Esophagus muscularis mucosa (tissue), 4 donors: ENCODE results near the gene DLK1. TPM values are rescaled to one million over a fixed set of nuclear protein-coding genes. Genes with fewer than 3 reads are reported as not detected.

Experiments used
- DNase-seq: peaks from one replicate; pipeline ENCODE4 v3.0.0-alpha.2; 2017; ENCODE audit errors: extremely low spot score
- H3K27ac ChIP-seq, 4 donors: fragments of 200-600 bp; sonication (generic); replicated peaks in 1 of 4; 1 replicate in 3 of 4; 2 replicates in 1 of 4; pipeline ENCODE4 v1.5.1; 2016 to 2019; ENCODE audit warnings: mild to moderate bottlenecking in 1 of 4
- H3K27me3 ChIP-seq, 4 donors: fragments of 200-600 bp; sonication (generic); one replicate each; pipeline versions ENCODE4 v1.5.1 to v1.6.0; 2016 to 2019
- H3K36me3 ChIP-seq, 4 donors: fragments of 200-600 bp; sonication (generic); one replicate each; pipeline ENCODE4 v1.5.1; 2016 to 2019
- H3K4me1 ChIP-seq, 4 donors: fragments of 200-600 bp; sonication (generic); one replicate each; pipeline ENCODE4 v1.5.1; 2016 to 2019
- H3K4me3 ChIP-seq, 4 donors: fragments of 200-600 bp; sonication (generic); 1 replicate in 2 of 4; 2 replicates in 2 of 4; pipeline ENCODE4 v1.5.1; 2016 to 2019; ENCODE audit warnings: mild to moderate bottlenecking in 4 of 4, moderate library complexity in 1 of 4
- H3K9me3 ChIP-seq, 4 donors: fragments of 200-600 bp; sonication (generic); 1 replicate in 3 of 4; 2 replicates in 1 of 4; pipeline ENCODE4 v1.5.1; 2016 to 2019
- EP300 ChIP-seq: sonication (generic); formaldehyde crosslinking; IDR thresholded peaks from one replicate; pipeline ENCODE4 v1.6.1; 2017; ENCODE audit warnings: antibody characterized with exemption
- POLR2A ChIP-seq: fragments of 450-650 bp; IDR thresholded peaks from one replicate; pipeline ENCODE4 v1.6.1; 2017; ENCODE audit warnings: antibody characterized with exemption, moderate library complexity, mild to moderate bottlenecking, low read depth
- POLR2AphosphoS5 ChIP-seq, 2 donors: sonication (generic); formaldehyde crosslinking; IDR thresholded peaks; one replicate each; pipeline ENCODE4 v1.6.1; 2017; ENCODE audit warnings: antibody characterized with exemption in 2 of 2
- WGBS: methylation state at CpG from one replicate; pipeline ENCODE4 v1.1.5; 2018; 5-methylcytosine and 5-hydroxymethylcytosine counted together
- intact Hi-C: fragments of 100-400 bp; cut with DNase I; formaldehyde crosslinking; loops from one replicate; pipeline ENCODE4 v1.15.1; 2023
- total RNA-seq, 4 donors: library from RNA; depleted of rRNA; stranded (reverse); fragments of >200 nt; gene quantifications; one replicate each; pipeline versions ENCODE4 v1.1.0 to v1.2.1, GENCODE V29; 2016
- TF ChIP-seq, protein P1 (sequence below), 3 experiments: fragments of 200-600 bp in 2 of 3; fragments of 450-650 bp in 1 of 3; sonication (generic) in 2 of 3; IDR thresholded peaks; one replicate each; pipeline ENCODE4 v1.5.1; 2017 to 2019; ENCODE audit warnings: antibody characterized with exemption in 3 of 3, mild to moderate bottlenecking in 2 of 3, moderate library complexity in 1 of 3

DLK1 gene
- total RNA-seq, 4 donors from 2014 or later, result 0.33 TPM; not detected in 3

DNA sequence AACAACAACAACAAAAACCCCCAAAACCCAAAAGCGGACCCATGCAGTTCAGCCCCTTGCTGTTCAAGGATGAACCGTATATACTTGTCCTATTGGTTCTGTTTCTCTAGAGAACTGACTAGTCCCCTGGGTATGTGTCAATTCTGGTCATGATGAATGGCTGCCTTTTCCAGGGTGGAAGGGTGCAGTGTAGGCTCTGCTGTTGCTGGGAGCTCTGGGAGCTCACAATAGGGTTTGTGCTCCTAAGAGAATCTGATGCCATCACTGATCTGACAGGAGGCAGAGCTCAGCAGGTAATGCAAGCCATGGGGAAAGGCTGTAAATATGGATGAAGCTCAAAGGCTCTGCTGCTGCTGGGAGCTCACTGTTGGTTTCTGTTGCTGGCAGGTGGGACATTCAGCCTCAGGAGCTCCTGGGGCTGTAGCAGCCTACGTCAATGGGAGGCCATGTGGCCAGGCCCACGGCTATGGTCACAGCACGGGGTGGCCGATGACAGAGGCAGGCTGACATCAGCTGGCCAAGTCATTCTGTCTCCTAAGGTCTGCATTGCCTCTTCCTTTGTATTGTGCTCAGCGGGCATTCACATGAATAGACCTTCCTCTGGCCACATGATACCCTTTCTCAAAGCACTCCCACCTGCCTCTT is 37.9 kb downstream of the DLK1 start:
- peaks cover 0 to 38% (median 0%) of the 10 kb centered on the region in 4 donors for H3K27me3 ChIP-seq
- H3K9me3 ChIP-seq, result no peaks in the 10 kb centered on the region
- no peak for TF ChIP-seq POLR2AphosphoS5 (IDR thresholded peaks at IDR 0.05)
- no peak for TF ChIP-seq POLR2A
- no peak for TF ChIP-seq EP300
- TF ChIP-seq, protein P1, sequence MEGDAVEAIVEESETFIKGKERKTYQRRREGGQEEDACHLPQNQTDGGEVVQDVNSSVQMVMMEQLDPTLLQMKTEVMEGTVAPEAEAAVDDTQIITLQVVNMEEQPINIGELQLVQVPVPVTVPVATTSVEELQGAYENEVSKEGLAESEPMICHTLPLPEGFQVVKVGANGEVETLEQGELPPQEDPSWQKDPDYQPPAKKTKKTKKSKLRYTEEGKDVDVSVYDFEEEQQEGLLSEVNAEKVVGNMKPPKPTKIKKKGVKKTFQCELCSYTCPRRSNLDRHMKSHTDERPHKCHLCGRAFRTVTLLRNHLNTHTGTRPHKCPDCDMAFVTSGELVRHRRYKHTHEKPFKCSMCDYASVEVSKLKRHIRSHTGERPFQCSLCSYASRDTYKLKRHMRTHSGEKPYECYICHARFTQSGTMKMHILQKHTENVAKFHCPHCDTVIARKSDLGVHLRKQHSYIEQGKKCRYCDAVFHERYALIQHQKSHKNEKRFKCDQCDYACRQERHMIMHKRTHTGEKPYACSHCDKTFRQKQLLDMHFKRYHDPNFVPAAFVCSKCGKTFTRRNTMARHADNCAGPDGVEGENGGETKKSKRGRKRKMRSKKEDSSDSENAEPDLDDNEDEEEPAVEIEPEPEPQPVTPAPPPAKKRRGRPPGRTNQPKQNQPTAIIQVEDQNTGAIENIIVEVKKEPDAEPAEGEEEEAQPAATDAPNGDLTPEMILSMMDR (IDR thresholded peaks at IDR 0.05), result no peak
- H3K36me3 ChIP-seq, result no peaks in the 10 kb centered on the region
- H3K4me1 ChIP-seq, result no peaks in the 10 kb centered on the region
- no peak overlapping the region for H3K27ac ChIP-seq
- no peak for DNase-seq
- WGBS, result 76% methylated on average over 6 of the region's 7 CpGs
- intact Hi-C loops, result no loop called here
- H3K4me3 ChIP-seq, result no peak overlapping the region

DNA sequence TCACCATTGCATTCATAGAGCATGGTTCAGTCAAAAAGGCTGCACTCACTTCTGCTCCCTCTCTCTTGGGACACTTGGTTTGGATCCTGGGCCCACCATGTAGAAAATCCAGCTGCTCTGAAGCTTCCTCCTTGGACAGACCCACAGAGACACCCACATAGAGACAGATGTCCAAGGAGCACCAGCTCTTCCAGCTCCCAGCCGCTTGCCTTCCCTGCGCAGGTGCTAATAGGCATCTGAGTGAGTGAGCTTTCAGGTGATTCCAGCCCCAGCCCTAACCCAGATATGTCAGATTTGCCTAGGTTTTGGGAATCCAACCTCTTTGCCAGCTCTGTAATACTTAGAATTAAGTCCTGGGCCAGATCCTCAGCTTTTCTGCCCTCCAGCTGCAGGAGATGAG is 38.6 kb downstream of the DLK1 start:
- intact Hi-C loops, result no loop called here
- Histone ChIP-seq H3K4me3 (no peak overlapping the region), H3K27ac (no peak overlapping the region), H3K9me3 (peaks cover 0 to under 1% (median 0%) of the 10 kb centered on the region in 4 donors), H3K36me3 (no peaks in the 10 kb centered on the region), H3K4me1 (no peaks in the 10 kb centered on the region), H3K27me3 (peaks cover 0 to 41% (median 0%) of the 10 kb centered on the region in 4 donors)
- TF ChIP-seq EP300, result no peak
- TF ChIP-seq, protein P1 (IDR thresholded peaks at IDR 0.05), result no peak
- TF ChIP-seq POLR2A, result no peak
- TF ChIP-seq POLR2AphosphoS5 (IDR thresholded peaks at IDR 0.05), result no peak
- 94% methylated on average over 2 of the region's 2 CpGs for WGBS
- no peak for DNase-seq

DNA sequence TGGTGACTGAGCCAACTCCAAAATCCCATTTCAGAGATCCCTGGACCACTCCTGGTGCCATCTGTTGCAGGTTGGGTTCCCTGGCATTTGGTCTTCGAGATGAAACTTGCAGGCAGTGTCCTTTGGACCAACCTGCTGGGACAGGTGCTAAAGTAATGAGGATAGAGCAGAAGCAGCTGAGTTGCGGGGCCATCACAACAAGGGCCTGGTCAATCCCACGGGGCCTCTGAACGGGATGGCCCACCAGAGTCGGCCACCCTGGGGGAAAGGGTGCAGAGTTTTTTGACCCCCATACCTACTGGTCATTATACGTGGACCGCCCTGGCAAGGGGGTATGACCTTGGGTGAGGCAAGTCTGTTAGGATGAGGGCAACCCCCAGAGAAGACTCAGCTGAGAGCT is 39.3 kb downstream of the DLK1 start:
- intact Hi-C loops, result no loop called here
- WGBS, result 81% methylated on average over 5 of the region's 7 CpGs
- H3K27ac ChIP-seq, result no peak overlapping the region
- H3K4me3 ChIP-seq, result no peak overlapping the region
- TF ChIP-seq POLR2AphosphoS5 (IDR thresholded peaks at IDR 0.05) (no peak), EP300 (no peak)
- peaks cover 0 to 41% (median 0%) of the 10 kb centered on the region in 4 donors for H3K27me3 ChIP-seq
- peaks cover 0 to 8% (median 4%) of the 10 kb centered on the region in 4 donors for H3K9me3 ChIP-seq
- no peak for DNase-seq
- H3K4me1 ChIP-seq, result no peaks in the 10 kb centered on the region
- H3K36me3 ChIP-seq, result no peaks in the 10 kb centered on the region

DNA sequence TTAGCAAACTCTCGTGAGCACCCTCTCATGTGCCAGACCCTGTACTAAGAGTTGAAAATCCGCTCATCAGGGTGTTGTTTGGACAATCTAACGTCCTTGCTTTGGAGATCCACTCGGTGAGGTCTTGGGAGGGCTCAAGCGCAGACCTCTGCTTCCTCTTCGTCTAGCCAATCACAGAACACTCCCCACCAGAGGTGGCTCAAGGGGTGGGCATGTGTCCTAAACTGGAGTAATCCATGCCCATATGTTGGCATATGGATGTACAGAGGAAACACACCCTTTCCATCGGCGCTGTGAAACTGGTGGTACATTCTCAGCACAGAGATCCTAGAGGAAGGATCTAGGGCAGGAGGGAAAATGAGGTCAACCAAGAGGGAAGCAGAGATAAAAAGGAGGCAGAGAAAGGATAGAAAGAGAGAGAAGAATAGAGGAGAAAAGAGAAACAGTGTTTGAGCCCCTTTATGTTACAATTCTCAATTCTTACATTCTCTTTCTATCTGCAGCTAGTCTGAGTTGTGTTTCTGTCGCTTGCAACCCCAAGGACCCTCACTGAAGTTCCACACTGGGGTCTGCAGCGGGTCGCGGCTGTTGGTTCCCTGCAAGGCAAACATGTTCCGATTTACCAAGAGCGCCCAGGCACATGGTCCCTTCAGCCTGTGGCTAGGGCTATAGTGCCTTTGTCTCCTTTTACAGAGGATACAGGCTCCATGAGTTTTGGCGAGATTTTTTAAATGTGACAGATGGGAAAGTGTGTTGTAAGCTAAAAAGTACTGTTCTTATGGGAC is 40.5 kb downstream of the DLK1 start:
- no peak overlapping the region for H3K27ac ChIP-seq
- H3K4me3 ChIP-seq, result no peak overlapping the region
- peaks cover 0 to 41% (median 0%) of the 10 kb centered on the region in 4 donors for H3K27me3 ChIP-seq
- DNase-seq, result no peak
- intact Hi-C loops, result no loop called here
- no peaks in the 10 kb centered on the region for H3K36me3 ChIP-seq
- no peak for TF ChIP-seq EP300
- TF ChIP-seq, protein P1 (IDR thresholded peaks at IDR 0.05), result no peak
- no peak for TF ChIP-seq POLR2AphosphoS5 (IDR thresholded peaks at IDR 0.05)
- TF ChIP-seq POLR2A, result no peak
- peaks cover 0 to 19% (median 8%) of the 10 kb centered on the region in 4 donors for H3K9me3 ChIP-seq
- WGBS, result 80% methylated on average over 15 of the region's 15 CpGs
- H3K4me1 ChIP-seq, result no peaks in the 10 kb centered on the region

DNA sequence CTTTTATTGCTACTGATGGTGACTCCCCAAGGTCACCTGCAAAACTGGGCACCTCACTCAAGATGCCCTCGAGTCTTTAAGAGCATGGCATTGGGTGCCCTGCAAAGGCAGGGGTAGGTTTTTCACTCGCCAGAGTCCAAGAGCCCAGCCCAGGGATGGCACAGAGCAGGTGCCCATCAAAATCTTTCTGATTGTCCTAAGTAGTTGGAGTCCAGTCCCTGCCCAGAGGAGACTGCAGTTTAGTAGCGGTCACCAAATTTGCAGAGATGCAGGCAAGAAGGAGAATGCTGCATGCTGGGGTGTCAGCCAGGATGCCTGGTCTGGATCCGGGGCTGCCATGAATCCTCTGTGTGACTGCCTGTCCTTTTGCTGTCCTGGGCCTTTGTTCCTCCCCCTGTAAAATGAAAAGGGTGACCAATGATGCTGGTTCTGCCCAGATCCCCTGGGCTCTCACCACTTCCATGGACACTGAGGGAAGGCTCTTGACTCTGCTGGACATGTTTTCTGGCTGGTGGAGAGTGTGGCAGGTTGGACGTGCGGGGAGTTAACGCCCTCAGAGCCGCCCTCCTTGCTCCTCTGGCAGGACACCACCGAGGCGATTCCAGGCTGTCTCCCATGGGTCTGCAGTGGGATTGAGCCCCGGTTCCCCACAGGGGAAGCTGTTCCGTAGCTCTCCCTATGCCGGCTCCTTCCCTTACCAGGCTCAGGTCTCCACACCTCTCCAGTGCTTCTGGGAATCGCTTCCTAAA is 41.3 kb downstream of the DLK1 start:
- Histone ChIP-seq H3K9me3 (peaks cover 0 to 19% (median 8%) of the 10 kb centered on the region in 4 donors), H3K4me3 (no peak overlapping the region), H3K27ac (no peak overlapping the region), H3K4me1 (no peaks in the 10 kb centered on the region), H3K27me3 (peaks cover 0 to 41% (median 0%) of the 10 kb centered on the region in 4 donors), H3K36me3 (no peaks in the 10 kb centered on the region)
- TF ChIP-seq EP300 (no peak), POLR2AphosphoS5 (IDR thresholded peaks at IDR 0.05) (no peak), POLR2A (no peak)
- TF ChIP-seq, protein P1 (IDR thresholded peaks at IDR 0.05), result no peak
- WGBS, result 77% methylated on average over 13 of the region's 14 CpGs
- intact Hi-C loops, result no loop called here
- DNase-seq, result no peak
